Spleen (tissue), 11 donors: Measurements from ENCODE around the gene VPS26B. TPM values are rescaled to one million over a fixed set of nuclear protein-coding genes. Genes with fewer than 3 reads are reported as not detected.
"Not testable (repeated sequence)": the region's sequence is repeated elsewhere in the genome, so short reads cannot be mapped to it uniquely, and the experiment has no call there.

Experiments used
- DNase-seq: peaks from one replicate; pipeline ENCODE4 v3.0.0-alpha.2; 2020
- H3K27ac ChIP-seq, 8 donors: fragments of 200-600 bp; sonication (generic) in 7 of 8; 1 replicate in 4 of 8; 2 replicates in 4 of 8; pipeline versions ENCODE4 v1.5.0 to v1.8.0; 2016 to 2021; ENCODE audit warnings: inconsistent platforms in 4 of 8, mild to moderate bottlenecking in 4 of 8, moderate library complexity in 1 of 8
- H3K27me3 ChIP-seq, 7 donors: fragments of 200-600 bp; sonication (generic) in 6 of 7; replicated peaks in 1 of 7; 1 replicate in 4 of 7; 2 replicates in 3 of 7; pipeline versions ENCODE4 v1.5.0 to v1.8.0; 2016 to 2021; ENCODE audit warnings: inconsistent platforms in 3 of 7, mild to moderate bottlenecking in 1 of 7
- H3K36me3 ChIP-seq, 6 donors: fragments of 200-600 bp; sonication (generic) in 5 of 6; 1 replicate in 4 of 6; 2 replicates in 2 of 6; pipeline versions ENCODE4 v1.5.0 to v1.8.0; 2016 to 2021; ENCODE audit warnings: inconsistent platforms in 2 of 6
- H3K4me1 ChIP-seq, 6 donors: fragments of 200-600 bp; sonication (generic) in 5 of 6; 1 replicate in 3 of 6; 2 replicates in 3 of 6; pipeline versions ENCODE4 v1.5.0 to v1.8.0; 2016 to 2021; ENCODE audit warnings: inconsistent platforms in 3 of 6
- H3K4me3 ChIP-seq, 8 donors: fragments of 200-600 bp; sonication (generic) in 7 of 8; 1 replicate in 4 of 8; 2 replicates in 4 of 8; pipeline versions ENCODE4 v1.5.0 to v1.8.0; 2016 to 2021; ENCODE audit warnings: inconsistent platforms in 4 of 8, mild to moderate bottlenecking in 4 of 8, moderate library complexity in 2 of 8
- H3K9me3 ChIP-seq, 8 donors: fragments of 200-600 bp; sonication (generic) in 7 of 8; 1 replicate in 4 of 8; 2 replicates in 4 of 8; pipeline versions ENCODE4 v1.5.0 to v1.8.0; 2016 to 2021; ENCODE audit warnings: inconsistent platforms in 4 of 8
- POLR2A ChIP-seq, 3 donors: fragments of 450-650 bp; IDR thresholded peaks; one replicate each; pipeline ENCODE4 v1.5.1; 2017; ENCODE audit warnings: antibody characterized with exemption in 3 of 3, mild to moderate bottlenecking in 1 of 3
- POLR2AphosphoS5 ChIP-seq, 3 donors: sonication (generic); formaldehyde crosslinking; IDR thresholded peaks; one replicate each; pipeline ENCODE4 v1.5.1; 2017; ENCODE audit warnings: antibody characterized with exemption in 3 of 3
- WGBS, 5 donors: extraction: QIAGEN DNeasy Blood & Tissue Kit in 3 of 5; methylation state at CpG; one replicate each; pipeline versions ENCODE4 v1.1.5 to v1.1.7; 2013 to 2018; 5-methylcytosine and 5-hydroxymethylcytosine counted together
- intact Hi-C: fragments of 100-400 bp; cut with DNase I; formaldehyde crosslinking; loops from one replicate; pipeline ENCODE4 v1.15.0; 2023; ENCODE audit warnings: low total_unique reads
- polyA plus RNA-seq, 3 donors: library from polyadenylated mRNA; stranded (reverse); fragments of 200-250 nt; gene quantifications; one replicate each; pipeline ENCODE4 v1.2.1, GENCODE V29; 2013
- total RNA-seq, 7 donors: library from RNA; depleted of rRNA in 3 of 7; stranded (reverse); fragments of >200 nt in 3 of 7; fragmentation: NEBNext Ultra II Directional in 4 of 7; extraction: Animal tissue kit (Norgen Biotek cat#: 25700) in 4 of 7; gene quantifications; one replicate each; pipeline versions ENCODE4 v1.1.0 to v1.2.1, GENCODE V29; 2016 to 2021
- TF ChIP-seq, protein P1 (sequence below), 11 experiments: fragments of 200-600 bp in 7 of 11; fragments of 450-650 bp in 4 of 11; sonication (generic) in 4 of 11; IDR thresholded peaks in 8 of 11; conservative IDR thresholded peaks in 3 of 11; 1 replicate in 7 of 11; 2 replicates in 4 of 11; pipeline versions ENCODE4 v1.4.0 to v1.8.0; 2016 to 2021; ENCODE audit warnings: antibody characterized with exemption in 11 of 11, inconsistent platforms in 4 of 11, mild to moderate bottlenecking in 1 of 11
- donor health status: healthy with polysubstance abuse.
- donor health status: DM: no; HTN: no; CAD: no; lungs with moderate emphysema.
- donor health status: DM: no; HTN: no; CAD: no.
- donor health status: Bipolar disorder and iron deficiency.
- donor health status: healthy.
- donor health status: DM: no; HTN: no; CAD: no.
- donor health status: DM: yes; HTN: yes; CAD: no.

Gene VPS26B
- total and polyA plus RNA-seq, 10 donors = 9.7 to 48.9 (median 38.9) TPM

DNA sequence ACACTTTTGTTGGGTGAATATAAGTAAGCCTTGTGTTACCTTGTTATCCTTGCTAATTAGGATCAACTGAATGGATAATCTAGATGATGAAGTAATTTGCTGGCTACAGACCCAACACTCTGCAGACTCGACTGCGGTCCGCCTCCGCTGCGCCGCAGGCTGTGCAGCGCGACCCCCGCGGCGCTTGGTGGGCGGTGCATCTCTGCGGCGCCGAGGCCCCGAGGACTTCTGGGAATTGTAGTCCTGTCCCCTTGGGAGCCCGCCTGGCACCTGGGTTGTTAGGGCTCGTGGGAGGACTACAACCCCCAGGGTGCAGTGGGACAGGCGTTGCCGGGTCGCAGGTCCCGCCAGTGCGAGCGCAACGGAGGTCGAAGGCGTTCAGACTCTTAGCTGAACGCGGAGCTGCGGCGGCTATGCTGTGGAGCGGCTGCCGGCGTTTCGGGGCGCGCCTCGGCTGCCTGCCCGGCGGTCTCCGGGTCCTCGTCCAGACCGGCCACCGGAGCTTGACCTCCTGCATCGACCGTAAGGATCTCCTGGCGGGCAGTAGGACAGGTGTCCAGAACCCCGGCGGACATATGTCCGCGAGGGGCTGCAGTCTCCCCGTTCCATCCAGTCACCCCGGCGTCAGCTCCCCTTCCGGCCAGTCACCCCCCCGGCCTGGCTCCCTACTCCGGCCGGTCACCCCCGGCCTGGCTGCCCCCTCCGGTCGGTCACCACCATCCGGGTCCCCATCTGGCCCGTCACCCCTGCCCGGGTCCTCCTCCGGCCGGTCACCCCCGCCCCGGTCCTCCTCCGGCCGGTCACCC, 28.9 kb downstream of the VPS26B start, which contains the start of the genes ACAD8 and THYN1:
ACAD8 (plus strand) TSS at position 381 of the 806 bp plus-strand sequence; CDS start at position 414, 33 bp downstream.
THYN1 (minus strand) TSS at position 165 of the 806 bp plus-strand sequence. CDS start 470 bp downstream, outside the sequence.
- Histone ChIP-seq H3K9me3 (no peaks in the 10 kb centered on the region), H3K27ac (peak within 1 kb of the TSS in 7 of 8 donors; percentile 47 to 88 (median 80)), H3K4me1 (peaks cover 10 to 70% (median 36%) of the 10 kb centered on the region in 6 donors), H3K27me3 (no peaks in the 10 kb centered on the region), H3K4me3 (peak within 1 kb of the TSS; percentile 68 to 96 (median 88)), H3K36me3 (peaks cover 0 to 51% (median 36%) of the 10 kb centered on the region in 6 donors)
- WGBS, 5 donors = 0 to 1% (median 0%) methylated on average over 23 to 70 of the region's 70 CpGs
- intact Hi-C loops = loop anchor here (10.0 kb wide), 1 partner anchor 49 kb away; no protein-coding TSS in a partner anchor
- TF ChIP-seq POLR2A (IDR thresholded peaks at IDR 0.05) = peak in 1 of 3 donors; percentile 74
- TF ChIP-seq POLR2AphosphoS5 (IDR thresholded peaks at IDR 0.05) = peak; percentile 97 to 98 (median 97)
- TF ChIP-seq, protein P1, sequence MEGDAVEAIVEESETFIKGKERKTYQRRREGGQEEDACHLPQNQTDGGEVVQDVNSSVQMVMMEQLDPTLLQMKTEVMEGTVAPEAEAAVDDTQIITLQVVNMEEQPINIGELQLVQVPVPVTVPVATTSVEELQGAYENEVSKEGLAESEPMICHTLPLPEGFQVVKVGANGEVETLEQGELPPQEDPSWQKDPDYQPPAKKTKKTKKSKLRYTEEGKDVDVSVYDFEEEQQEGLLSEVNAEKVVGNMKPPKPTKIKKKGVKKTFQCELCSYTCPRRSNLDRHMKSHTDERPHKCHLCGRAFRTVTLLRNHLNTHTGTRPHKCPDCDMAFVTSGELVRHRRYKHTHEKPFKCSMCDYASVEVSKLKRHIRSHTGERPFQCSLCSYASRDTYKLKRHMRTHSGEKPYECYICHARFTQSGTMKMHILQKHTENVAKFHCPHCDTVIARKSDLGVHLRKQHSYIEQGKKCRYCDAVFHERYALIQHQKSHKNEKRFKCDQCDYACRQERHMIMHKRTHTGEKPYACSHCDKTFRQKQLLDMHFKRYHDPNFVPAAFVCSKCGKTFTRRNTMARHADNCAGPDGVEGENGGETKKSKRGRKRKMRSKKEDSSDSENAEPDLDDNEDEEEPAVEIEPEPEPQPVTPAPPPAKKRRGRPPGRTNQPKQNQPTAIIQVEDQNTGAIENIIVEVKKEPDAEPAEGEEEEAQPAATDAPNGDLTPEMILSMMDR (IDR thresholded peaks at IDR 0.05 in 8 of 11, conservative IDR thresholded peaks at IDR 0.05 in 3 of 11) = peak; percentile 59 to 78 (median 71)
- peak; percentile 99 for DNase-seq

GRCh38 chr11:134254433-134255183, 30.1 kb downstream of the VPS26B start:
- TF ChIP-seq POLR2A (IDR thresholded peaks at IDR 0.05) = no peak
- no peak for TF ChIP-seq POLR2AphosphoS5 (IDR thresholded peaks at IDR 0.05)
- TF ChIP-seq, protein P1 (IDR thresholded peaks at IDR 0.05 in 8 of 11, conservative IDR thresholded peaks at IDR 0.05 in 3 of 11) = no peak
- WGBS, 5 donors = 77 to 90% (median 85%) methylated on average over 3 of the region's 3 CpGs

DNA sequence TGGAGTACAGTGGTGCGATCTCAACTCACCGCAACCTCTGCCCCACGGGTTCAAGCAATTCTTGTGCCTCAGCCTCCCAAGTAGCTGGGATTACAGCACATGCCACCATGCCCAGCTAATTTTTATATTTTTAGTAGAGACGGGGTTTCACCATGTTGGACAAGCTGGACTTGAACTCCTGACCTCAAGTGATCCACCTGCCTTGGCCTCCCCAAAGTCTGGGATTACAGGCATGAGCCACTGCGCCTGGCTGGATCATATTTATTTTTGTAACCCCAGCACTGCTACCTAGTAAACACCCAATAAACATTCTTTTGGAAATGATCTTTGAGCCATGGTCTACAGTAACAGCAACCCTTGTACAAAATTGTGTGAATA, 30.7 kb downstream of the VPS26B start:
- not testable (repeated sequence) for H3K9me3 ChIP-seq, H3K27ac ChIP-seq, H3K27me3 ChIP-seq, H3K4me3 ChIP-seq, DNase-seq
- intact Hi-C loops = loop anchor here (10.0 kb wide), 1 partner anchor 50 kb away; no protein-coding TSS in a partner anchor
- Histone ChIP-seq H3K36me3 (peaks cover 0 to 51% (median 32%) of the 10 kb centered on the region in 6 donors), H3K4me1 (peaks cover 10 to 61% (median 34%) of the 10 kb centered on the region in 6 donors)
- WGBS, 5 donors = 95 to 98% (median 96%) methylated on average over 5 of the region's 5 CpGs

More at GRCh38 chr11:134254433-134255183, 30.1 kb downstream of the VPS26B start:
- peaks cover 0 to 51% (median 35%) of the 10 kb centered on the region in 6 donors for H3K36me3 ChIP-seq
- no peak for DNase-seq
- no peak overlapping the region for H3K27ac ChIP-seq
- no peaks in the 10 kb centered on the region for H3K9me3 ChIP-seq
- peak overlapping the region in 7 of 8 donors; percentile 68 to 94 (median 87) for H3K4me3 ChIP-seq
- intact Hi-C loops = loop anchor here (10.0 kb wide), 1 partner anchor 50 kb away; no protein-coding TSS in a partner anchor
- H3K4me1 ChIP-seq = peaks cover 10 to 65% (median 36%) of the 10 kb centered on the region in 6 donors
- no peaks in the 10 kb centered on the region for H3K27me3 ChIP-seq

GRCh38 chr11:134257101-134257500, 32.6 kb downstream of the VPS26B start:
- WGBS, 5 donors = 89 to 96% (median 93%) methylated on average over 11 of the region's 11 CpGs
- H3K27ac ChIP-seq = no peak overlapping the region
- H3K9me3 ChIP-seq = no peaks in the 10 kb centered on the region
- H3K36me3 ChIP-seq = peaks cover 0 to 60% (median 45%) of the 10 kb centered on the region in 6 donors
- TF ChIP-seq, protein P1 (IDR thresholded peaks at IDR 0.05 in 8 of 11, conservative IDR thresholded peaks at IDR 0.05 in 3 of 11) = no peak
- TF ChIP-seq POLR2A (IDR thresholded peaks at IDR 0.05) (no peak), POLR2AphosphoS5 (IDR thresholded peaks at IDR 0.05) (no peak)
- no peak overlapping the region for H3K4me3 ChIP-seq
- no peak for DNase-seq
- no peaks in the 10 kb centered on the region for H3K27me3 ChIP-seq
- H3K4me1 ChIP-seq = peaks cover 6 to 48% (median 24%) of the 10 kb centered on the region in 6 donors
- intact Hi-C loops = loop anchor here (10.0 kb wide), 1 partner anchor 52 kb away; no protein-coding TSS in a partner anchor
